ENCODE measurements around the gene PTPRU.

Gene PTPRU

DNA sequence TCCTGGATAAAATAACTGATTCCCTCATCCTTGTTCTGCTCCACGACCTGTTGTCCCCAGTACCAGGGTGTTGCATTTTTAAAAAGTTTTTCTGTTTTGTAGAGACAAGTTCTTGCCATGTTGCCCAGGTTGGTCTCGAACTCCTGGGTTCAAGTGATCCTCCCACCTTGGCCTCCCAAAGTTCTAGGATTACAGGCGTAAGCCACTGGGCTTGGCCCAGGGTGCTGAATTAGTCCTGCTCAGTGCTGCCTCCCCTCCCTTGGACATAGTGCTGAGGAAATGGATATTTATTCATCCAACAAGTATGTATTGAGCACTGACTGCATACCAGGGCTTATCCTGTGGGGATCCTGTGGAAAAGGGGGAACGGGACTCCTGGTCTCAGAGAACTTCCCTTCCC lies 126.4 kb downstream of the PTPRU start (continued):
- no peak for TF ChIP-seq HIC1 (tag by site-specific recombination; IDR thresholded peaks at IDR 0.05)
- TF ChIP-seq ZNF335 (tag by site-specific recombination; conservative IDR thresholded peaks at IDR 0.05): no peak
- no peak for TF ChIP-seq RBAK (tag by site-specific recombination; IDR thresholded peaks at IDR 0.05)
- TF ChIP-seq ZNF548 (tag by site-specific recombination; IDR thresholded peaks at IDR 0.05): no peak
- no peak for TF ChIP-seq ZNF133 (tag by site-specific recombination; IDR thresholded peaks at IDR 0.05)

DNA sequence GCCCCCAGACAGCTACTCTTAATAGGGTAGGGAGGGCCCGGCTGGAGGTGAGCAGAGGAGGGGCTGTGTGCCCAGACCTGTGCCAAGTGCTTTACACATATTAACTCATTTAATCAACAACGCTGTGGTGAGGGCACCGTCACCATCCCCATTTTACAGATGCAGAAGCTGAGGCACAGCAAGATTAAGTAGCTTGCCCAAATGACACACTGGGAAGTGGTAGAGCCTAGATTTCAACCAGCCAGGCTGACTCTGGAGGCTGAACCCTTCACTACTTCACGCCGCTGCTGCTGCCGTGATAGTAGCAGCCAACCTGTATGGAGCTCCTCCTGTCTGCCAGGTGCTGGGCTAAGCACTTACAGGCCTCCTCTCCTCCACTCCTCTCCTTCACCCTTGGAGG lies 127.2 kb downstream of the PTPRU start:
- no peak for TF ChIP-seq ZNF132 (tag by site-specific recombination; IDR thresholded peaks at IDR 0.05; ENCODE audit: borderline replicate concordance)
- TF ChIP-seq KLF10 (tag by site-specific recombination; IDR thresholded peaks at IDR 0.05): no peak
- no peak for TF ChIP-seq ZNF549 (tag by site-specific recombination; IDR thresholded peaks at IDR 0.05)
- ChIA-PET CTCF (no interaction called here), POLR2A (no interaction called here)

GRCh38 chr1:29364101-29364678 lies 127.9 kb downstream of the PTPRU start:
- CTCF ChIA-PET: no interaction called here
- TF ChIP-seq HIC1 (tag by site-specific recombination; IDR thresholded peaks at IDR 0.05) (no peak), SP3 (tag by site-specific recombination; IDR thresholded peaks at IDR 0.05) (no peak)
- Histone ChIP-seq H3K4me1 (ENCODE audit: control insufficient read depth, insufficient read depth, low read length) (no peaks in the 10 kb centered on the region), H3K9me3 (ENCODE audit: control insufficient read depth, insufficient read depth, low read depth, low read length) (no peaks in the 10 kb centered on the region), H3K36me3 (ENCODE audit: control insufficient read depth in 2 of 2, insufficient read depth in 1 of 2, low read length in 2 of 2) (no peaks in the 10 kb centered on the region), H3K27ac (ENCODE audit: extremely low read depth, low read depth, low read length) (no peak overlapping the region), H3K4me3 (ENCODE audit: low read depth, low read length) (no peak overlapping the region)
- POLR2A ChIA-PET: no interaction called here

More for the DNA sequence above, 127.2 kb downstream of the PTPRU start:
- H3K36me3 ChIP-seq (ENCODE audit: control insufficient read depth in 2 of 2, insufficient read depth in 1 of 2, low read length in 2 of 2): no peaks in the 10 kb centered on the region
- H3K27ac ChIP-seq (ENCODE audit: extremely low read depth, low read depth, low read length): no peak overlapping the region
- H3K4me1 ChIP-seq (ENCODE audit: control insufficient read depth, insufficient read depth, low read length): no peaks in the 10 kb centered on the region
- H3K9me3 ChIP-seq (ENCODE audit: control insufficient read depth, insufficient read depth, low read depth, low read length): no peaks in the 10 kb centered on the region
- no peak overlapping the region for H3K4me3 ChIP-seq (ENCODE audit: low read depth, low read length)

DNA sequence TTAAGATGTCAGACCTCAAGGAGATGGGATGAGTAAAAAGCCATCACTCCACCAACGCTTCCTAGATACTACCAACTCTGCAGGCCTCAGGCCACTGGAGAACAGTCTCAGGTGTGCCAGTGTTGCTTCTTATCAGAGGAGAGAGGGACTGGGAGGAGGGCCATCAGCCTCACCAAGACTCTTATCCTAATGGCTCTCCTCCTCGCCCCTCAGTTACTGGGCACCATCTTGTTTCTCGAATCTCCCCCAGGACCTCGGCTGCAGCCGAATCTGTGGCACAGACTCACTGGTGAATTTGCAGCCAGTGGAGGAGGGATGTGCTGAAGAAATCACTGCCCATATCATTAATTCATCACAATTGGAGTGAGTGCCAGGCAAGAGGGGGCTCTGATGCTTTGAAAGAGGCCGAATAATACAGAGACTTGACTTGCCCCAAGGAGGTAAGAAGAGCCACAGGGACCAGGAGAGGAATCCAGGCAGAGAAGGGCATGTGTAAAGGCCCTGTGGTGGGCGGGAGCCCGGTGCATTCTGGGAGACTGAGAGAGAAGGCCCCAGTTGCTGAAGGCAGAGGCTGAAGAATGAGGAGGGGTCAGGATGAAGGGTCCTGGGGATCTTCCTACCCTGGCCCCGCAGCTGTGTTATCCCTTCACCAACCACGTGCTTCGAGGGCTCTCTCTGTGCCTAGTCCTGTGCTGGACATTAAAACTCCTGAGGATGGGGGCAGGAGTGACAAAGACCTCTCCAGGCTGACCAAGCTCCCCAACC lies 129.8 kb downstream of the PTPRU start:
- TF ChIP-seq ZNF623 (tag by site-specific recombination; IDR thresholded peaks at IDR 0.05): peak; percentile 63
- TF ChIP-seq SCRT2 (tag by site-specific recombination; IDR thresholded peaks at IDR 0.05): 0 out of 2 replicates have a peak, but pooled peaks have one; percentile 3
- no peak for TF ChIP-seq ZNF785 (tag by site-specific recombination; IDR thresholded peaks at IDR 0.05)
- no peaks in the 10 kb centered on the region for H3K36me3 ChIP-seq (ENCODE audit: control insufficient read depth in 2 of 2, insufficient read depth in 1 of 2, low read length in 2 of 2)
- ChIA-PET CTCF (no interaction called here), POLR2A (no interaction called here)
- no peaks in the 10 kb centered on the region for H3K9me3 ChIP-seq (ENCODE audit: control insufficient read depth, insufficient read depth, low read depth, low read length)
- H3K4me1 ChIP-seq (ENCODE audit: control insufficient read depth, insufficient read depth, low read length): no peaks in the 10 kb centered on the region
- no peak overlapping the region for H3K4me3 ChIP-seq (ENCODE audit: low read depth, low read length)
- H3K27ac ChIP-seq (ENCODE audit: extremely low read depth, low read depth, low read length): no peak overlapping the region
